IMR-90 (cell line): ENCODE measurements around the gene CFAP73. TPM values are rescaled to one million over a fixed set of nuclear protein-coding genes. Genes with fewer than 3 reads are reported as not detected.

Experiments used
- ATAC-seq: fragments of 200-7000 bp; cut with Tn5 transposase; 2 replicates; pipeline ENCODE4 v1.9.1; 2020; ENCODE audit warnings: low read depth, mild to moderate bottlenecking, moderate library complexity
- BruUV-seq: library from RNA; stranded (reverse); fragments of 400-500 nt; replicated peaks from 2 replicates; lab custom pipeline; 2021; lab: Mats Ljungman, UMichigan
- CTCF ChIA-PET: fragments of 300-600 bp; formaldehyde crosslinking; extraction: SDS; loops from one replicate; lab custom pipeline; 2021; ENCODE audit warnings: antibody characterized with exemption; lab: Yijun Ruan, JAX
- POLR2A ChIA-PET: fragments of 300-600 bp; sonication (Branson Sonifier 250); formaldehyde crosslinking; loops from one replicate; lab custom pipeline; 2022; ENCODE audit warnings: antibody characterized with exemption; ENCODE audit not compliant: unreplicated experiment; lab: Charles Lee
- DNase-seq: peaks from one replicate; pipeline ENCODE4 v3.0.0; 2013
- H2AFZ ChIP-seq: replicated peaks from 2 replicates; pipeline ENCODE3; 2013; ENCODE audit warnings: low read length, mild to moderate bottlenecking; ENCODE audit not compliant: poor library complexity
- H2AK5ac ChIP-seq: 2 replicates; pipeline ENCODE4 v1.6.1; 2013; ENCODE audit warnings: low read depth, low read length, inconsistent platforms
- H2AK9ac ChIP-seq: replicated peaks from 2 replicates; pipeline ENCODE3; 2013; ENCODE audit warnings: mild to moderate bottlenecking, low read depth, low read length, moderate library complexity; ENCODE audit not compliant: poor library complexity
- H2BK120ac ChIP-seq: 2 replicates; pipeline ENCODE4 v1.6.1; 2013; ENCODE audit warnings: low read depth, low read length, inconsistent platforms
- H2BK15ac ChIP-seq: 3 replicates; pipeline ENCODE4 v1.6.1; 2013; ENCODE audit warnings: low read depth, low read length, inconsistent platforms
- H2BK20ac ChIP-seq: 2 replicates; pipeline ENCODE4 v1.6.1; 2013; ENCODE audit warnings: low read depth, mild to moderate bottlenecking, inconsistent platforms, low read length, moderate library complexity
- H2BK5ac ChIP-seq: 2 replicates; pipeline ENCODE4 v1.6.1; 2013; ENCODE audit warnings: mild to moderate bottlenecking, low read depth, low read length, inconsistent platforms; ENCODE audit not compliant: poor library complexity, severe bottlenecking
- H3K14ac ChIP-seq: replicated peaks from 2 replicates; pipeline ENCODE4 v1.6.1; 2013; ENCODE audit warnings: low read depth, low read length, inconsistent platforms
- H3K18ac ChIP-seq: 2 replicates; pipeline ENCODE4 v1.6.1; 2013; ENCODE audit warnings: low read depth, low read length, control low read depth
- H3K23ac ChIP-seq: 2 replicates; pipeline ENCODE4 v1.6.1; 2013; ENCODE audit warnings: low read depth, low read length, inconsistent platforms
- H3K27ac ChIP-seq: 2 replicates; pipeline ENCODE4 v1.5.1; 2013; ENCODE audit warnings: mild to moderate bottlenecking, control low read depth, low read length; ENCODE audit not compliant: insufficient read depth
- H3K27me3 ChIP-seq: 2 replicates; pipeline ENCODE4 v1.6.1; 2013; ENCODE audit warnings: low read length; ENCODE audit not compliant: control insufficient read depth, insufficient read depth
- H3K36me3 ChIP-seq: 2 replicates; pipeline ENCODE4 v1.6.1; 2013; ENCODE audit warnings: low read length, mixed read lengths; ENCODE audit not compliant: control insufficient read depth, insufficient read depth
- H3K4ac ChIP-seq: 2 replicates; pipeline ENCODE4 v1.6.1; 2013; ENCODE audit warnings: low read depth, low read length, inconsistent platforms
- H3K4me1 ChIP-seq: 2 replicates; pipeline ENCODE4 v1.6.1; 2013; ENCODE audit warnings: low read length, mixed read lengths; ENCODE audit not compliant: control insufficient read depth, insufficient read depth
- H3K4me2 ChIP-seq: 2 replicates; pipeline ENCODE4 v1.6.1; 2013; ENCODE audit warnings: low read depth, mild to moderate bottlenecking, control low read depth, low read length, moderate library complexity
- H3K4me3 ChIP-seq: 2 replicates; pipeline ENCODE4 v1.5.1; 2013; ENCODE audit warnings: low read depth, mild to moderate bottlenecking, control low read depth, low read length, moderate library complexity; ENCODE audit not compliant: insufficient read depth
- H3K56ac ChIP-seq: 2 replicates; pipeline ENCODE4 v1.6.1; 2013; ENCODE audit warnings: low read length, inconsistent platforms; ENCODE audit not compliant: insufficient read depth; ENCODE audit errors: extremely low read depth
- H3K79me1 ChIP-seq, 2 experiments: 2 replicates each; pipeline ENCODE4 v1.6.1; 2013; ENCODE audit warnings: low read length in 2 of 2, inconsistent platforms in 1 of 2, low read depth in 1 of 2
- H3K9ac ChIP-seq: 2 replicates; pipeline ENCODE4 v1.6.1; 2013; ENCODE audit warnings: low read depth, low read length, control low read depth
- H3K9me1 ChIP-seq: 2 replicates; pipeline ENCODE4 v1.6.1; 2013; ENCODE audit warnings: low read length, inconsistent platforms; ENCODE audit not compliant: insufficient read depth
- H3K9me3 ChIP-seq: 2 replicates; pipeline ENCODE4 v1.6.1; 2013; ENCODE audit warnings: low read length; ENCODE audit not compliant: control insufficient read depth, insufficient read depth
- H4K20me1 ChIP-seq: 2 replicates; pipeline ENCODE4 v1.6.1; 2013; ENCODE audit warnings: low read length, inconsistent platforms; ENCODE audit not compliant: insufficient read depth
- H4K5ac ChIP-seq: 2 replicates; pipeline ENCODE4 v1.6.1; 2013; ENCODE audit warnings: mild to moderate bottlenecking, low read depth, low read length, control low read depth
- H4K8ac ChIP-seq, 2 experiments: 2 replicates each; pipeline ENCODE4 v1.6.1; 2013; ENCODE audit warnings: low read depth in 2 of 2, low read length in 2 of 2, control low read depth in 1 of 2, inconsistent platforms in 1 of 2
- H4K91ac ChIP-seq: 2 replicates; pipeline ENCODE4 v1.6.1; 2013; ENCODE audit warnings: low read depth, low read length, inconsistent platforms; ENCODE audit not compliant: insufficient read depth
- BHLHE40 ChIP-seq: fragments of 150-350 bp; IDR thresholded peaks from 2 replicates; pipeline ENCODE4 v1.6.1; 2016; ENCODE audit warnings: mild to moderate bottlenecking, low read depth, low read length
- CEBPB ChIP-seq: IDR thresholded peaks from 2 replicates; pipeline ENCODE4 v1.6.1; 2012; ENCODE audit warnings: low read depth, low read length, improper control_type of control experiment
- CHD1 ChIP-seq: IDR thresholded peaks from 2 replicates; pipeline ENCODE4 v1.6.1; 2012; ENCODE audit warnings: low read depth, low read length, improper control_type of control experiment
- FOS ChIP-seq: fragments of 150-350 bp; IDR thresholded peaks from 2 replicates; pipeline ENCODE4 v1.6.1; 2016; ENCODE audit warnings: low read depth, low read length
- MAFK ChIP-seq: IDR thresholded peaks from 2 replicates; pipeline ENCODE4 v1.6.1; 2012; ENCODE audit warnings: low read depth, low read length, improper control_type of control experiment
- MAZ ChIP-seq: IDR thresholded peaks from 2 replicates; pipeline ENCODE4 v1.6.1; 2012; ENCODE audit warnings: low read depth, mild to moderate bottlenecking, low read length, improper control_type of control experiment, moderate library complexity, borderline replicate concordance
- MXI1 ChIP-seq: IDR thresholded peaks from 2 replicates; pipeline ENCODE4 v1.6.1; 2012; ENCODE audit warnings: low read depth, mild to moderate bottlenecking, low read length, moderate library complexity, borderline replicate concordance
- NFE2L2 ChIP-seq: fragments of 150-350 bp; IDR thresholded peaks from 2 replicates; pipeline ENCODE4 v1.6.1; 2016; ENCODE audit warnings: low read depth, mild to moderate bottlenecking, low read length
- POLR2A ChIP-seq: IDR thresholded peaks from 2 replicates; pipeline ENCODE4 v1.6.1; 2012; ENCODE audit warnings: mild to moderate bottlenecking, low read depth, low read length
- RAD21 ChIP-seq: IDR thresholded peaks from 2 replicates; pipeline ENCODE4 v1.6.1; 2012; ENCODE audit warnings: low read length, improper control_type of control experiment
- RCOR1 ChIP-seq: IDR thresholded peaks from 2 replicates; pipeline ENCODE4 v1.6.1; 2012; ENCODE audit warnings: mild to moderate bottlenecking, low read length, improper control_type of control experiment; ENCODE audit not compliant: insufficient replicate concordance
- RFX5 ChIP-seq: IDR thresholded peaks from 2 replicates; pipeline ENCODE4 v1.8.0; 2012; ENCODE audit warnings: low read depth, mild to moderate bottlenecking, low read length, moderate library complexity
- SMC3 ChIP-seq: fragments of 150-350 bp; IDR thresholded peaks from 2 replicates; pipeline ENCODE4 v1.6.1; 2016; ENCODE audit warnings: low read depth, mild to moderate bottlenecking, antibody characterized with exemption, low read length, moderate library complexity
- WGBS, 2 experiments: methylation state at CpG; one replicate each; pipeline versions ENCODE4 v1.1.5 to v1.1.7; 2013; ENCODE audit warnings: missing lambda C conversion rate in 2 of 2; ENCODE audit not compliant: insufficient read length in 1 of 2; ENCODE audit errors: extremely low coverage in 2 of 2; 5-methylcytosine and 5-hydroxymethylcytosine counted together
- dilution Hi-C: fragments of 300-500 bp; cut with HindIII; formaldehyde crosslinking; loops from one replicate; pipeline ENCODE4 v1.14.3; 2018; ENCODE audit warnings: low sequenced_read_pairs; ENCODE audit not compliant: unreplicated experiment
- in situ Hi-C: fragments of 300-500 bp; cut with MboI; formaldehyde crosslinking; loops from 3 replicates; pipeline ENCODE4 v1.14.3; 2019; ENCODE audit warnings: low sequenced_read_pairs, inconsistent platforms, mixed read lengths
- intact Hi-C: fragments of 100-400 bp; cut with micrococcal nuclease; formaldehyde crosslinking; loops from 2 replicates; pipeline ENCODE4 v1.10.0; 2022
- polyA plus RNA-seq, 3 experiments: library from polyadenylated mRNA; depleted of rRNA; stranded (reverse); fragments of >200 nt; gene quantifications; 2 replicates each; pipeline ENCODE4 v1.2.3, GENCODE V29; 2012; ENCODE audit warnings: low replicate concordance in 1 of 3
- total RNA-seq: library from RNA; depleted of rRNA; stranded (reverse); fragments of >200 nt; gene quantifications from 2 replicates; pipeline ENCODE4 v1.2.3, GENCODE V29; 2012
- TF ChIP-seq, protein P1 (sequence below): conservative IDR thresholded peaks from 2 replicates; pipeline ENCODE4 v1.5.1; 2012; ENCODE audit warnings: mild to moderate bottlenecking, low read depth, low read length, improper control_type of control experiment
- TF ChIP-seq, protein P2 (sequence below): fragments of 150-350 bp; IDR thresholded peaks from 2 replicates; pipeline ENCODE4 v1.6.1; 2017; ENCODE audit warnings: mild to moderate bottlenecking, antibody characterized with exemption, low read length, low read depth
- TF ChIP-seq, protein P3 (sequence below): fragments of 150-350 bp; IDR thresholded peaks from 2 replicates; pipeline ENCODE4 v1.6.1; 2016; ENCODE audit warnings: low read depth, mild to moderate bottlenecking, low read length, moderate library complexity, borderline replicate concordance

The CFAP73 gene
- total and polyA plus RNA-seq, 2 of the 4 experiments (the other 2 are of a cell fraction): not detected

DNA sequence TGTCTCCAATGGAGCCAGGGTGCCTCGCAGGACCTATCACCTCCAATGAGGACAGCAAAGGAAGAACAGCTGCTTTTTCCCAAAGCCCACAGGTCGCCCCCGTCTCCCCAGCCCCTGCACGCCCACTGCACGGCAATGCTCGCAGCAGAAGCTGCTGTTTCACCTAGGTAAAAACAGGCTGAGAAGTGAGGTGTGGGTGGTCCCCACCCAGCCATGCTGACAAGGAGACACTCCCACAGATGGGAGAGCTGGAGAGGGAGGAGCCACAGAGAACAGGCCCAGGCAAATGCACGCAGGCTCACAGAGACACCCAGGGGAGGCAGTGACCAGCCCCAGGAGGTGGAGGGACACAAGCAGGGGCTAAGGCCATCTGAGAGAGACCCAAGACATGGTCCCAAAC, 10.4 kb downstream of the CFAP73 start:
- Histone ChIP-seq H3K18ac (no peak overlapping the region), H3K9me1 (peaks cover 4% of the 10 kb centered on the region; the same call in 1 of the 2 replicates), H3K27me3 (peaks cover 8% of the 10 kb centered on the region), H2BK15ac (no peak overlapping the region), H4K20me1 (peaks cover 3% of the 10 kb centered on the region; the same call in 1 of the 2 replicates), H4K5ac (no peak overlapping the region), H3K4me3 (no peak overlapping the region), H3K4ac (no peak overlapping the region), H4K91ac (no peak overlapping the region), H2AK9ac (no peak overlapping the region), H3K4me1 (peaks cover 8% of the 10 kb centered on the region), H3K9me3 (no peaks in the 10 kb centered on the region), H4K8ac (no peak overlapping the region), H3K23ac (no peak overlapping the region), H2BK120ac (no peak overlapping the region), H3K4me2 (no peak overlapping the region), H3K14ac (no peak overlapping the region), H2BK5ac (no peak overlapping the region), H3K79me1 (no peaks in the 10 kb centered on the region), H3K36me3 (peaks cover 39% of the 10 kb centered on the region), H3K9ac (no peak overlapping the region), H2AFZ (no peak overlapping the region), H2AK5ac (no peak overlapping the region), H3K27ac (no peak overlapping the region), H2BK20ac (no peak overlapping the region), H3K56ac (no peak overlapping the region)
- dilution Hi-C loops (no loop called here), intact Hi-C loops (no loop called here), in situ Hi-C loops (no loop called here)
- TF ChIP-seq RCOR1 (no peak), CEBPB (no peak), MXI1 (no peak), MAZ (no peak), MAFK (no peak), POLR2A (no peak), SMC3 (no peak), FOS (no peak), BHLHE40 (no peak), NFE2L2 (no peak), CHD1 (no peak), RAD21 (no peak), RFX5 (no peak)
- TF ChIP-seq, protein P1, sequence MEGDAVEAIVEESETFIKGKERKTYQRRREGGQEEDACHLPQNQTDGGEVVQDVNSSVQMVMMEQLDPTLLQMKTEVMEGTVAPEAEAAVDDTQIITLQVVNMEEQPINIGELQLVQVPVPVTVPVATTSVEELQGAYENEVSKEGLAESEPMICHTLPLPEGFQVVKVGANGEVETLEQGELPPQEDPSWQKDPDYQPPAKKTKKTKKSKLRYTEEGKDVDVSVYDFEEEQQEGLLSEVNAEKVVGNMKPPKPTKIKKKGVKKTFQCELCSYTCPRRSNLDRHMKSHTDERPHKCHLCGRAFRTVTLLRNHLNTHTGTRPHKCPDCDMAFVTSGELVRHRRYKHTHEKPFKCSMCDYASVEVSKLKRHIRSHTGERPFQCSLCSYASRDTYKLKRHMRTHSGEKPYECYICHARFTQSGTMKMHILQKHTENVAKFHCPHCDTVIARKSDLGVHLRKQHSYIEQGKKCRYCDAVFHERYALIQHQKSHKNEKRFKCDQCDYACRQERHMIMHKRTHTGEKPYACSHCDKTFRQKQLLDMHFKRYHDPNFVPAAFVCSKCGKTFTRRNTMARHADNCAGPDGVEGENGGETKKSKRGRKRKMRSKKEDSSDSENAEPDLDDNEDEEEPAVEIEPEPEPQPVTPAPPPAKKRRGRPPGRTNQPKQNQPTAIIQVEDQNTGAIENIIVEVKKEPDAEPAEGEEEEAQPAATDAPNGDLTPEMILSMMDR: no peak
- TF ChIP-seq, protein P2, sequence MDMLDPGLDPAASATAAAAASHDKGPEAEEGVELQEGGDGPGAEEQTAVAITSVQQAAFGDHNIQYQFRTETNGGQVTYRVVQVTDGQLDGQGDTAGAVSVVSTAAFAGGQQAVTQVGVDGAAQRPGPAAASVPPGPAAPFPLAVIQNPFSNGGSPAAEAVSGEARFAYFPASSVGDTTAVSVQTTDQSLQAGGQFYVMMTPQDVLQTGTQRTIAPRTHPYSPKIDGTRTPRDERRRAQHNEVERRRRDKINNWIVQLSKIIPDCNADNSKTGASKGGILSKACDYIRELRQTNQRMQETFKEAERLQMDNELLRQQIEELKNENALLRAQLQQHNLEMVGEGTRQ: no peak
- TF ChIP-seq, protein P3, sequence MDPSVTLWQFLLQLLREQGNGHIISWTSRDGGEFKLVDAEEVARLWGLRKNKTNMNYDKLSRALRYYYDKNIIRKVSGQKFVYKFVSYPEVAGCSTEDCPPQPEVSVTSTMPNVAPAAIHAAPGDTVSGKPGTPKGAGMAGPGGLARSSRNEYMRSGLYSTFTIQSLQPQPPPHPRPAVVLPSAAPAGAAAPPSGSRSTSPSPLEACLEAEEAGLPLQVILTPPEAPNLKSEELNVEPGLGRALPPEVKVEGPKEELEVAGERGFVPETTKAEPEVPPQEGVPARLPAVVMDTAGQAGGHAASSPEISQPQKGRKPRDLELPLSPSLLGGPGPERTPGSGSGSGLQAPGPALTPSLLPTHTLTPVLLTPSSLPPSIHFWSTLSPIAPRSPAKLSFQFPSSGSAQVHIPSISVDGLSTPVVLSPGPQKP: no peak
- no CpG with 5 or more reads among the region's 7 CpGs for WGBS, 2 experiments
- ChIA-PET CTCF (interaction anchor here (0.5 kb wide), 1 partner anchor 12 kb away, joined by 3 read pairs; no protein-coding TSS in a partner anchor), POLR2A (no interaction called here)
- no peak for DNase-seq
- ATAC-seq: no peak
- no TSS peak for BruUV-seq
